Skeletal muscle tissue (tissue), 4 donors: ENCODE data around the gene EPX. TPM values are rescaled to one million over a fixed set of nuclear protein-coding genes. Genes with fewer than 3 reads are reported as not detected.

Source experiments
- H3K27ac ChIP-seq: one replicate; pipeline ENCODE4 v1.7.0; 2013; ENCODE audit warnings: mild to moderate bottlenecking, low read depth, low read length, inconsistent platforms
- H3K27me3 ChIP-seq, 3 donors: one replicate each; pipeline ENCODE4 v1.7.0; 2013; ENCODE audit warnings: low read length in 3 of 3; ENCODE audit not compliant: control insufficient read depth in 3 of 3, insufficient read depth in 3 of 3
- H3K36me3 ChIP-seq, 3 donors: one replicate each; pipeline ENCODE4 v1.7.0; 2013; ENCODE audit warnings: low read length in 3 of 3; ENCODE audit not compliant: control insufficient read depth in 3 of 3, insufficient read depth in 3 of 3
- H3K4me1 ChIP-seq, 3 donors: one replicate each; pipeline ENCODE4 v1.7.0; 2013; ENCODE audit warnings: low read length in 3 of 3, mild to moderate bottlenecking in 3 of 3; ENCODE audit not compliant: control insufficient read depth in 3 of 3, insufficient read depth in 3 of 3
- H3K4me3 ChIP-seq, 3 donors: one replicate each; pipeline ENCODE4 v1.7.0; 2013; ENCODE audit warnings: low read length in 3 of 3
- H3K9ac ChIP-seq, 3 donors: one replicate each; pipeline ENCODE4 v1.7.0; 2013; ENCODE audit warnings: low read length in 3 of 3, mild to moderate bottlenecking in 3 of 3, moderate library complexity in 2 of 3, low read depth in 1 of 3
- H3K9me3 ChIP-seq, 3 donors: one replicate each; pipeline ENCODE4 v1.7.0; 2013; ENCODE audit warnings: low read length in 3 of 3; ENCODE audit not compliant: control insufficient read depth in 3 of 3
- total RNA-seq: library from RNA; depleted of rRNA; stranded (reverse); fragments of >200 nt; gene quantifications from one replicate; pipeline ENCODE4 v1.2.3, GENCODE V29; 2014
- donor health status: Osteomylitis.

EPX gene
- total RNA-seq, 1 donor from 2014 or later = 0.52 TPM

DNA sequence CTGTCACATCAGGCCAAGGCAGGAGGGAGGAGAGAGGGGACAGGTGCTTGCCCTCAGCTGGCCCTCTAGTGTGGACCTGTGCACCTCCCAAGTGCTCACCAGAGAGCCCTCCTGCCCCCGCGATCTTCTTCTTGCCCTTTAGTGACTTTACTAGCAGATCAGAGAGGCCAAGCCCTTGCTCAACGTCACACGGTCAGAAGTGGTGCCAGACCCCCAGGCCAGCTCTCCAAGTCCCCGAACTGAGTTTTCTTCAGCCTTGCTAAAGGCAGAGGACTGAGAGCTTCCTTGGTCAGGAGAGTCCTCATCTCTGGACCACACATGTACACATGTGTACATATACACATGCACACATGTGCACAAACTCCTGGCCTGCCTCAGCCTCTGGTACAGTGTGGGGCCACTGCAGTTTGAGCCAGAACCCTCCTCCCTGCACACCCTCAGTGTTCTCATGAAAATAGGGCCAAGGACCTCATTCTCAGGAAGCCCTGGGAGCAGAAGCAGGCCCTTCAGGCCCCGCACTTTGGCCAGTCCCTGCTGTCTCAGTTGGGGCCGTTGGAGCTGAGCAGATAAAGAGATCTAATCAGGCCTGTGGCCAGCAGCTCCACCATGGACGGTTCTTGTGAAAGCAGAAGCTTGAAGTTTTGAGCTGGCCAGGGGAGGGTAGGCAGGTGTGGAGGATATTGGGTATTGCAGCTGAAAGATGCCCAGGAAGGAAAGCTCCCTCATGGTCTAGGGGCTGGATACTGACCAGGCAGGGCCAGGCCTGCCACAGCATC, 7.4 kb upstream of the EPX start:
- Histone ChIP-seq H3K4me3 (no peak overlapping the region), H3K4me1 (peaks cover 3 to 7% (median 5%) of the 10 kb centered on the region in 3 donors), H3K36me3 (no peaks in the 10 kb centered on the region), H3K27me3 (peaks cover 5 to 17% (median 13%) of the 10 kb centered on the region in 3 donors), H3K9ac (no peak overlapping the region), H3K9me3 (no peaks in the 10 kb centered on the region), H3K27ac (no peak overlapping the region)

DNA sequence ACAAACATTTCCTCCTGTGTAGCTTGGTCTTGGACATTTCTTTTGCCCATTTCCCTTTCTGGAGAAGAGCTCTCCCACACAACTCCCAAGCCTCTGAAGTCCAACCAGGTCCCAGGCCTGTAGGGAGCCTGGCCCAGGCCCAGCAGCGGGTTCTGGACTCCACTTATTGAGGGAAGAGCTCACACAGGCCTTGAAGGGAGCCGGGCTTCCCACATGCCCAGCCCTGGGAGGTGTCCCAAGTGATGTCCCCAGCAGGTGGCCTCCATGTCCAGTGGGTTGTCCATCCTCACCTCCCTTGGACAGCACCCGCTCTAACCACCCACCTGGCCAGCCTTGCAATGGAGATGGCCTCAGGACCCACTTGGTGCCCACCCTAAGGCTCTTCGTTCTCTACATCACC, 5.9 kb upstream of the EPX start:
- Histone ChIP-seq H3K27me3 (peaks cover 18 to 27% (median 20%) of the 10 kb centered on the region in 3 donors), H3K27ac (no peak overlapping the region), H3K4me3 (no peak overlapping the region), H3K4me1 (peaks cover 3 to 8% (median 5%) of the 10 kb centered on the region in 3 donors), H3K9ac (no peak overlapping the region), H3K36me3 (no peaks in the 10 kb centered on the region), H3K9me3 (no peaks in the 10 kb centered on the region)

GRCh38 chr17:58187063-58187462, 5.5 kb upstream of the EPX start:
- Histone ChIP-seq H3K27me3 (peaks cover 20 to 29% (median 23%) of the 10 kb centered on the region in 3 donors), H3K4me3 (no peak overlapping the region), H3K4me1 (peaks cover 0 to 8% (median 4%) of the 10 kb centered on the region in 3 donors), H3K36me3 (no peaks in the 10 kb centered on the region), H3K9me3 (no peaks in the 10 kb centered on the region), H3K27ac (no peak overlapping the region), H3K9ac (no peak overlapping the region)

- no peak overlapping the region for H3K27ac ChIP-seq
- no peak overlapping the region for H3K9ac ChIP-seq
- no peak overlapping the region for H3K4me3 ChIP-seq
- H3K9me3 ChIP-seq = no peaks in the 10 kb centered on the region
- no peaks in the 10 kb centered on the region for H3K36me3 ChIP-seq
- peaks cover 0 to 8% (median 3%) of the 10 kb centered on the region in 3 donors for H3K4me1 ChIP-seq
- peaks cover 20 to 35% (median 25%) of the 10 kb centered on the region in 3 donors for H3K27me3 ChIP-seq
These were observed 4.9 kb upstream of the EPX start for GRCh38 chr17:58187675-58188074.

DNA sequence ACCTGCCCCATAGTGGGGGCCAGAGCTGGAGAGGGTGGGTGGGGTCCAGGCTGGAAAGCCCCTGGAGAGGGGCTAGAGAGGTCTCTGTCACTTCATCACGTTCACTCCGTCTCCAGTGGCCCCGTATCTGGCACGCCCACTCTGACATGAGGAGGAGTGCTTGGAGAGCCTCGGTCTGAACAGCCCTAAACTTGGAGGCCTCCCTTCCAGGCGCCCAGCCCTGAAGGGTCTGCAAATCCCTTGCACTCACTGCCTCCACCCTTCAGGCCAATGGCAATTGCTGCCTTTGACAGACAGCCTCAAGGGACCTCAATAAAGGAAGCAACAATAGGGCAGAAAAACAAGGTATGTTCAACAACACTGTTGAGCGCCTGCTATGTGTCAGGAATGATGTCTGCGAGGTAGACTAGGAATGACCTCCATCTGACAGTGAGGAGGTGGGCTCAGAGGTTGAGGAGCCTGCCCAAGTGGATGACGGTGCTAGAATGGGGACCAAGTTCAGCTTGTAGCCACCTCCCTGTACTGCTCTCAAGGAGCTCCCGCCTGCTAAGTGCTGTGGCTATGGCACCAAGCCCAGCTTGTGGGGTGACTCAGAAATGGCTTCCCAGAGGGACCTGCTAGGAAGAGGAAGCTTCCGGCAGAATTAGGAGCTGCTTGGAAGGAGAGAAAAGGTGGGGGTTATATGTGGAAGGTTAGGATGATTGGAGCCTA, 2.9 kb upstream of the EPX start:
- H3K36me3 ChIP-seq = no peaks in the 10 kb centered on the region
- H3K9me3 ChIP-seq = no peaks in the 10 kb centered on the region
- H3K27me3 ChIP-seq = peaks cover 24 to 44% (median 25%) of the 10 kb centered on the region in 3 donors
- H3K9ac ChIP-seq = no peak overlapping the region
- H3K27ac ChIP-seq = no peak overlapping the region
- no peak overlapping the region for H3K4me3 ChIP-seq
- peaks cover 0 to 8% (median 3%) of the 10 kb centered on the region in 3 donors for H3K4me1 ChIP-seq

DNA sequence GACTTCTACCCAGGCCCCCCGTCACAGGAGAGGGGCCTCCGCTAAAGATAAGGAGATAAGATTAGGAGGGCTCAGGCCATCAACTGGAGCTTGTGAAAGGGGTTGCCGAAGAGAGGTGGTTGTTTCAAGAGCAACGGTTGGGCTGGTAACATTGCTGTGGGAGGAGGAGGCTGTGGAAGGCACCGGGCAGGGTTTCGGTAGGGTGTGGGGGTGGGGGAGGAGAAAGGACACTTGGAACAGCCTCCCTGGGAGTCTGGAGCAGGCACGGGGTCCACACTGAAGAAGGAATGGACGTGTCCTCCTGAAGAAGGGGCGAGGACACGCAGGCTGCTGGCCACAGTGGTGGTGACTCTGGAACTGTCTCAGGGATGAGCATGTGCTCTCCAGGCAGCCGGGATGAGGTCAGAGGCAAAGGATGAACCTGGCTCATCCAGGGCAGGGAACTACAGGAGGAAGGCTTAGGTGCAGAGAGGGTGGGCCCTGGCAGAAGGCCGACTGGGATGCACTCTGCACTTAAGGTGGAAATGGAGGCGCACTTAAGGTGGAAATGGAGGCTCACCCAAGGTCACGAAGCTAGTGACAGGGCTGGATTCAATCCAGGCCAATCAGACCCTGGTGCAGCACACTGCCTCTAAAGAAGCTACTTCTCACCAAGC, 1.2 kb upstream of the EPX start:
- no peaks in the 10 kb centered on the region for H3K9me3 ChIP-seq
- peaks cover 0 to 8% (median 3%) of the 10 kb centered on the region in 3 donors for H3K4me1 ChIP-seq
- H3K36me3 ChIP-seq = no peaks in the 10 kb centered on the region
- no peak overlapping the region for H3K4me3 ChIP-seq
- no peak overlapping the region for H3K9ac ChIP-seq
- H3K27me3 ChIP-seq = peaks cover 25 to 52% (median 30%) of the 10 kb centered on the region in 3 donors
- H3K27ac ChIP-seq = no peak overlapping the region

- no peak overlapping the region for H3K27ac ChIP-seq
- H3K9me3 ChIP-seq = no peaks in the 10 kb centered on the region
- H3K4me3 ChIP-seq = no peak overlapping the region
- no peaks in the 10 kb centered on the region for H3K36me3 ChIP-seq
- peaks cover 0 to 8% (median 3%) of the 10 kb centered on the region in 3 donors for H3K4me1 ChIP-seq
- peaks cover 39 to 69% (median 43%) of the 10 kb centered on the region in 3 donors for H3K27me3 ChIP-seq
- no peak overlapping the region for H3K9ac ChIP-seq
These were observed 1.2 kb downstream of the EPX start for GRCh38 chr17:58193641-58194255.

DNA sequence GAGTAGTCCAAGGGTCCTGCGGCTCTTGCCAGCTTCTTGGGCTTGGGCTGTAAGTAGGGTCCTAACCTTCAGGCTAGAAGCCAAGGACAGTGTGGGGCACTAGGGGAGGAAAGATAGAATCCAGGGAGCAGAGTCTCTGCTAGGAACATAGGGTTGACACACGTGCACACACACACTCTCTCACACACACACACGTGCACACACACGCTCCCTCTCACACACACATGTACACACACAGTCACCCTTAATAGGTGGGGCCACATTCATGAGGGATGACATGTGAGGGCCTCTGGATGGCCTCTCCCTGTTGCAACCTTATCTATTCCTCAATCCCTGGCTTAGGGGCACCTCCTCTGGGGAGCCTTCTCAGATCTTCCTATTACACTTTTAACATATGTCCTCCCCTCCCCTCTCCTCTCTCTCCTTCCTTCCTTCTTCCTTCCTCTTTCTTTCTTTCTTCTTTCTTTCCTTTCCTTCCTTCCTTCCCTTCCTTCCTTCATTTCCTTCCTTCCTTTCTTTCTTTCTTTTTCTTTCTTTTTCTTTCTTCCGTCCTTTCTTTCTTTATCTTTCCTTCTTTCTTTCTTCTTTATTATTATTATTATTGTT, 3.1 kb downstream of the EPX start:
- Histone ChIP-seq H3K27ac (no peak overlapping the region), H3K4me3 (no peak overlapping the region), H3K27me3 (peaks cover 39 to 75% (median 46%) of the 10 kb centered on the region in 3 donors), H3K36me3 (no peaks in the 10 kb centered on the region), H3K4me1 (peaks cover 0 to 3% (median 0%) of the 10 kb centered on the region in 3 donors), H3K9ac (no peak overlapping the region), H3K9me3 (no peaks in the 10 kb centered on the region)

DNA sequence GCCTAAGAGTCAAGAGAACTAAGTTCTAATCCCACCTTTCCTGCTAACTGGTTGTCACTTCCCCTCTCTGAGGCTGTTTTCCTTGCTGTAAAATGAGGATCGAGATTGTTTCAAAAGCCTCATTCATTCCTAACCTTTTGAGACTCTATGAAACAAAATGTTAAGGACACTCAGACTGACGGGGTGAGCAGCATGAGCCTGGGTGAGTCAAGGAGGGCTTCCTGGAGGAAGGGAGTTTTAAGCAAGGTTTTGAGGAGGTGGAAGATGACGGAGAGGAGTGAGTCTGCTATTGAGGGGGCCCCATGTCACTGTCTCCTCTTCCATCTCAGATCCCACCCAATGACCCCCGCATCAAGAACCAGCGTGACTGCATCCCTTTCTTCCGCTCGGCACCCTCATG, 4.1 kb downstream of the EPX start:
- Histone ChIP-seq H3K36me3 (no peaks in the 10 kb centered on the region), H3K27me3 (peaks cover 36 to 65% (median 38%) of the 10 kb centered on the region in 3 donors), H3K4me1 (peaks cover 0 to 3% (median 0%) of the 10 kb centered on the region in 3 donors), H3K4me3 (no peak overlapping the region), H3K9me3 (no peaks in the 10 kb centered on the region), H3K27ac (no peak overlapping the region), H3K9ac (no peak overlapping the region)
